GM10847 (cell line): Measurements from ENCODE around the gene GPC6.

Source experiments
- POLR2A ChIP-seq: IDR thresholded peaks from 2 replicates; pipeline ENCODE4 v1.6.1; 2011; ENCODE audit not compliant: insufficient read length; ENCODE audit errors: extremely low read depth

The GPC6 gene

DNA sequence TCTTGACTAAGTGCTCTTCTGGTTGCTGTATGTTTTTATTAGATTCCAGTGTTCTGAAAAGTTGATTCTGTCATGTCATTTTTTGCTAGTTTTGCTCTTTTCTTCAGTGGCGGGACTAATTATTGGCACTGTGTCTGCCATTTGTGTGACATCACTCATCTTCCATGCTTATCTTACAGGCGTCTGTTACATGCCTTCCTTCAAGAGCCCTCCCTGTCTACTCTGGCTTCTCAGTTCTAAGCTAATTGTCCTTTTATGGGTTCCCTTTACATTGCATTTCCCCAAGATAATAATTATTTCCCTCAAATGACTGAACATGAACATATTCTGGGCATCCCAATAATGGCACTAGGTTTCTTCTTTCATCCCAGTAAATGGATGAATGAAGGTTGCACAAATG is 793.8 kb downstream of the GPC6 start:
- no peak for TF ChIP-seq POLR2A

- no peak for TF ChIP-seq POLR2A
Measured at GRCh38 chr13:94020833-94021232, 794.2 kb downstream of the GPC6 start.

GRCh38 chr13:94028234-94028633 is 801.6 kb downstream of the GPC6 start:
- no peak for TF ChIP-seq POLR2A

GRCh38 chr13:94028650-94029049 is 802.0 kb downstream of the GPC6 start:
- no peak for TF ChIP-seq POLR2A

DNA sequence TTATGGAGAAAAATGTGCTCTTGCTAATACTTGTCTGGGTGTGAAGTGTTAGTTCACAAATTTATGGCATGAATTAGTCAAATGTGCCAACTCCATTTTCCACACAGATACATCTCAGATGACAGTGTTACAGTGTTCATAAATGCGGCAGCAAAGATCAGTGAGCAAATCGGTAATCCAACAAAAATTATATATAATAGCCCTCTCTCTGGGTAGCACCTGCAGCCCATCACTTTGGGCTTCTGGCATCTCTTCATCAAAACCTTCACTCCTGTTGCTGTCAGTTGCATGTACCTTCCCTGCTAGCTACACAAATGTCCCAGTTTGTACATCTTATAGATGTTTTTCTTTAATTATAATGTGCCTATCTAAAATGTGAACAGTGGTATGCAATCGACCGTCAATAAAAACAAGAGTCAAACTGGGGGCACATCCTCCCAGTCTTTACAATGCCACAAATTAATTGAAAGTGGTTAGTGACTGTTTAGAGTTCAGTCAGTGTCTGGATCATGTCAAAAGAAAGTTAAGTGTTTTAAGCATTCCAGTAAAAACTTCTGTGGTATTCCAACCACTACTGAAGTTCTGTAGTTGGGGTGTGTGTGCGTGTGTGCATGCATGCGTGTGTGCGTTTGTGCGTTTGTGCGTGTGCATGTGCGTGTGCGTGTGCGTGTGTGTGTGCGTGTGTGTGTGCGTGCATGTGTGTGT is 804.0 kb downstream of the GPC6 start:
- TF ChIP-seq POLR2A, result no peak

DNA sequence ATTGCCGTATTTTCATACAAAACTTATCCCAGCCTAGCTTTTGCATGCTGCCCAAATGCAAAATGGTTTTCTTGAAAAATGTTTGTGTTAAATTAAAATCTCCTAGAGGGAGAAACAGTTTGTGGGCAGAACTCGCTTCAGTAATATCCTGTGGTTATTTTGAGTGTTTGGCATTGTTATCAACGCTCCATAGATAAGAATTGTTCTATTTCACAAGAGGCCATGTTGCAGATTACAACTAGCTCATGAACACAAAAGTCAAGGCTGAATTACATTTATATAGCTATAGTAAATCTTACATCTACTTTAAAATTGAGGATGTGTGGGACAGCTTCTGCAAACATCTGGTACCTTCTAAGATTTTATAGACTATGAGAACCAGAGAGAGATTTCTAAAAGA is 805.0 kb downstream of the GPC6 start:
- no peak for TF ChIP-seq POLR2A

GRCh38 chr13:94033098-94033497 is 806.5 kb downstream of the GPC6 start:
- TF ChIP-seq POLR2A, result no peak

- no peak for TF ChIP-seq POLR2A
Measured at GRCh38 chr13:94033830-94034642, 807.4 kb downstream of the GPC6 start.

DNA sequence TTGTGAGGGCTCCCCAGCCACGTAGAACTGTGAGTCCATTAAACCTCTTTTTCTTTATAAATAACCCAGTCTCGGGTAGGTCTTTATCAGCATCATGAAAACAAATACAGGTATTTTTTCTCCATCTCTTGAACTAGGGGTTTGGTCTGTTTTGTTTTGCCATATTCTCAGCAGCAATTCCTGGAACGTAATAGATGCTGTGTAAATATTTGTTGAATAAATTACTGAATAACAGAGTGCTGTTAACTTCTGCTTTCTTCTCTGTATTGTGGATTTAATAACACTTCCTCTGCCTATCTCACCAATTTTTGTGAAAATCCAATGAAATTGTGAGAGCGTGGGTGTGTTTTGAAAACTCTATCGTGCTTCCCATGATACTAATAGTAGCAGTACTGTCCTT is 823.4 kb downstream of the GPC6 start:
- TF ChIP-seq POLR2A, result no peak

DNA sequence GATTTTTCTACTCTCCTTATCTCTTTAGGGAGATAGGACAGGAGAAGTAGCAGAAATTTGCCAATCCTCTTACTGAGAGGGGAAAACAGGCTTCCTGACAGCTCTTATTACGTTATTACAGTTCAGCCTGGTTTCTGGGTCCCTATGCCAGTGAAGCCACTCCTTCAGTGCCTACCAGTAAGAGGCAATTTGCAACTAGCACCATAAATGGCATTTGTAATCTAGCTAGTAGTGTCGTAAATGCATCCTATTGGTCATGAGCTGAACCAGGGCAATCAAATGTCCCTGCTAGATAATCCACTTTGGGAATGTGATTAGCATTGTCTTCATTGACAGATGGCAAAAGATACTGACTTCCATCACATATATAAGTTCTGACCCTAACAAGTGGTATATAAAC is 824.1 kb downstream of the GPC6 start:
- TF ChIP-seq POLR2A, result no peak

DNA sequence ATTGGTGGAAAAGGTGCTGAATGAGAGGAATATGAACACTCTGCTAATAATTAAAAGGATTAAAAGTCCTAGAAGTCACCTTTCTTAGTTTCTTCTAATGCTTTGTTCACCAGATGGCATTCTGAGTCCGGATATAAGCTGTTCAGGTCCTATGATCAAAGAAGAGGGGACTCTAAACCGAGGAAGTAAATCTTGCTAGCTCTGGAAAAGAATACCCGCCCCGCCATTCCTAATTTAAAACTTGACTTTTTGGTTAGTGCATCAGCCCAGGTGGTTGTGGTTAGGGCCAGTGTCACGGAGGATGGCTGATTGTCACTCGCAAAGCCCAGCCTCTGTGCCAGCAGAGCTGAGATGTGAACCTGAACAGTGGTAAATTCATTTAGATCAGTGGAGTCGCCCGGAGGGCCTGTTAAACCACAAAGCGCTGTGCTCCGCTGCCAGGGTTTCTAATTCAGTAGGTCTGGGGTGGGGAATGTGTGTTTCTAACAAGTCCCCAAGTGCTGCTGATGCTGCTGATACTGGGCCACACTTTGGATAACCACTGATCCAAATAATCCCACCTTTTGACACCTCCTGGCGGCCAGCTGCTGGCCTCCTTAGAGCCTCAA is 827.5 kb downstream of the GPC6 start:
- TF ChIP-seq POLR2A, result no peak

DNA sequence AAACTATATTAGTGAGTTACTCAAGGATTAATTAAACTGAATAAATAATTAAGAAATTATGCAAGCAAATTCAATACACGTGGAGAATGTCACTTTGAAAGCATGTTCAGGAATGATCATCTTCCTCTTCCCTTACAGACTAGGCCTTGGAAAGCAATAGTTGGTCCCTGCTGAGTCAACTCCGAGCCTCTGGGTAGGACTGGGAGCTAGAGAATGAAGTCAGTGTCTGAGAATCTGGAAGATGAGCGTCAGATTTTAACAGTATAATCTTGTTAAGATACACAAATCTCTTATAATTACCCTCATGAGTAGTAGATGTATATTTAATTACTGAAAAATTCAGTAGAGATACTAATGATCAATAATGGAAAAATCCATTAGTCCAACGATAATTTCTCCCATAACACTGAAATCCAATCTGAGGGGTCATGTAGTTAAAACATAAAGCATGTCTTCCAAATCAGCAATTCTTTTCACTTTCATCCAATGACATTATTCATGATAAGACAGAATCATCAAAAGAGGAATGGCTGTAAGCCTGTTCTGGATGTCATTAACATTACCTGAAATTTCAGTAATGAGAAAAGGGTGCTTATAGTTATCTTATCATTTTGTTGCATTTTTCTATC is 829.9 kb downstream of the GPC6 start:
- no peak for TF ChIP-seq POLR2A

DNA sequence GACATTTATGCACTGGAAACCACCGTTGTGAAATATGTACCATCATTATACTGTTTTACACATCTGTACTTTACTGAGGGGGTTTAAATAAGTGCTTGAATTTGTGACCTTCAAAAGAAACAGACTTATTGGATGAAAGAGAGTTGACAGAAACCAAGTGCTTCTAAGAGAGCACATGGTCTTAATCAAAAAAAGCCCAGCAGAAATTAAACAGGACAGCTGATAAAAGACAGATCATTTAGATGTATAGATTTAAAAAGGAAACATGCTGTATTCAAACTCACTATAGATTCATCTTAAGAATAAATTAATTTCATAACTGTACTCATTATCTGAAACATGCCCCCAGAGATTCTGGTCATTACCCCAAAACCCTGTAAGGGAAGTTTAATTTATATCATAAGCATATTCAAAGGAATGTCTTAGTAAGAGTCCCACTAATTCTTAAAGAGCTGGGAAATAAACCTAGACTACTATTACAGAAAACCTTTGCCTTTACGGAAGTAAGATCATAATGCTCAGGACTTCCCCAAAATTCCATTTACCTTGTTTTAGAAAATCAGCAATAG is 831.1 kb downstream of the GPC6 start:
- TF ChIP-seq POLR2A, result no peak

DNA sequence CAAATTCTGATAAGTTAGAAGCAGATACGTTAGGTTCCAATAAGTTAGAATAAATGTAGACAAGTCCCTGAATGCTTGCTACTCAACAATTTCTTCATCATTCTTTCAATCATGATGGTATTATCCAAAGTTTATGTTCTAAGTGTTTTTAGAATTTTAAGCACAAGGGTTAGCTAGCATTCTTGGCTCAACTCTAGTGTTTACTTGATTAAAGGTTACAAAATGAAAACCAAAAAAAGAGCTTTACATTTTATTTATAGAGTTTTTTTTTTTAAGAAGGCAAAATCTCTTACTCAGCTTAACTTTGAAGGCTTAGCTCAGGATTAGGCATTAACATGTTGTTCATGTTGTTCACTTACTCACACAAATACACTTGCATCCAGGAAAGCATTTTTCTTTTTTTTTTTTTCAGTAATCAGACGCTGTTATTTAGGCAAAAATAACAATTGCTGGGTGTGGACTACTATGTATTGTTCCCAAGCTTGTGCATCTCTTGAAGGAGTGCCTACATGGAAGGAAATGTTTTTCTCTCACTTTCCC is 832.3 kb downstream of the GPC6 start:
- no peak for TF ChIP-seq POLR2A

DNA sequence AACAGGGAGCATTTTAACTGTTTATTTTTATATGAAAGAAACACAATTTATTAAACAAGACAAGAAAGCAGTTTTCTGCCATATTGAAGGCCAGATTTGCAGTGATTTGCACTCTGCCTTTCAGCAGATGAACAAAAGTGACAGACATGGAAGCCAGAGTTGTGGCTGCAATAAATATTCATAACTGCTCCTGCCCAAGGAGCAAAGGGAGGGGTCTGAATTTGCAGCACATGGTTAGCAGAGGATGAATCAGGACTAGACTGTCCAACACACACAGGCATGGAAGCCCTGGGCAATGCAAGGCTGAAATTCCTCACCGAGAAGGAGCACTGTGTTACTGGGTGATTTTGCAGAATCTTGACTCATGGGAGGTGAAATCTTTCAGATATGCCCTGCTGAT is 834.7 kb downstream of the GPC6 start:
- no peak for TF ChIP-seq POLR2A
